ENCODE measurements around the gene PSPH. TPM values are rescaled to one million over a fixed set of nuclear protein-coding genes. Genes with fewer than 3 reads are reported as not detected.
A peak's percentile ranks its signal among the peaks of the same experiment; 100 is the strongest.

Gene PSPH
- total RNA-seq, 1 experiment from 2014 or later: 62.3 TPM

DNA sequence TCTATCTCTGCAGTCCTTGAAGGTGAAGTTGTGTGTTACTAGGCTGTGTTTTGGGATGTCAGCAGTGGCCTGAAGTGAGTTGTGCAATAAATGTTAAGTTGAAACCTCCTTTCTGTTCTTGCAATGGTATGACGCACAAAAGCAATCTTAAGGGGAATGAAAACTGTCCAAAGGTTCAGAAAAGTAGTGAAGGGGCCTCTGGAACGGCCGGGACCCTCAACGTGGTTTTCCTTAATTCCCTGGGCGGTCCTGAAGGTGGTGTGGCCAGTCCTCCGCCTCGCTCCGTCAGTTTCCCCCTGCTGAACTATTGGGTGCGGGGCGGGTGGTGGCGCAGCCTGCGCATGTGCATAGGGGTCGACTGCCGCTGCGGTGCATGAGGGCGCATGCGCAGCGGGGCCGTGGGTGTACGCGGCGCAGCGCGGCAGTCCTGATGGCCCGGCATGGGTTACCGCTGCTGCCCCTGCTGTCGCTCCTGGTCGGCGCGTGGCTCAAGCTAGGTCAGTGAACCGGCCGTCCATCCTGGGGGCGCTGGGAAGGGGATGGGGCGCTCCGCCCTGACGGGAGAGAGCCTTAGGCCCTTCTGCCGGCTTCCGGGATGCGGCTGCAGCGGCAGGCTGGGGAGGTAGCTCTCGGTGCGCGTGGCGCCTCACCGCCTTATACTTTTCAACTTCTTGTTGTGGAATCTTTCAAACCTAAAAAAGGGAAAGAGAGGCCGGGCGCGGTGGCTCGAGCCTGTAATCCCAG lies 12.8 kb upstream of the PSPH start, which contains the start of gene SUMF2:
Gene SUMF2 (plus strand): TSS at position 405 of the 744 bp plus-strand sequence. CDS start 26 bp downstream, at position 431.
- peaks cover 52% of the 10 kb centered on the region for H3K4me1 ChIP-seq (ENCODE audit: control insufficient read depth, insufficient read depth, low read length)
- H3K27ac ChIP-seq (ENCODE audit: low read length): peak within 1 kb of the TSS; percentile 95
- peak; percentile 98 for TF ChIP-seq SIN3A (IDR thresholded peaks at IDR 0.05; ENCODE audit: borderline replicate concordance, insufficient read depth, low read depth, low read length)
- TF ChIP-seq, protein P1, sequence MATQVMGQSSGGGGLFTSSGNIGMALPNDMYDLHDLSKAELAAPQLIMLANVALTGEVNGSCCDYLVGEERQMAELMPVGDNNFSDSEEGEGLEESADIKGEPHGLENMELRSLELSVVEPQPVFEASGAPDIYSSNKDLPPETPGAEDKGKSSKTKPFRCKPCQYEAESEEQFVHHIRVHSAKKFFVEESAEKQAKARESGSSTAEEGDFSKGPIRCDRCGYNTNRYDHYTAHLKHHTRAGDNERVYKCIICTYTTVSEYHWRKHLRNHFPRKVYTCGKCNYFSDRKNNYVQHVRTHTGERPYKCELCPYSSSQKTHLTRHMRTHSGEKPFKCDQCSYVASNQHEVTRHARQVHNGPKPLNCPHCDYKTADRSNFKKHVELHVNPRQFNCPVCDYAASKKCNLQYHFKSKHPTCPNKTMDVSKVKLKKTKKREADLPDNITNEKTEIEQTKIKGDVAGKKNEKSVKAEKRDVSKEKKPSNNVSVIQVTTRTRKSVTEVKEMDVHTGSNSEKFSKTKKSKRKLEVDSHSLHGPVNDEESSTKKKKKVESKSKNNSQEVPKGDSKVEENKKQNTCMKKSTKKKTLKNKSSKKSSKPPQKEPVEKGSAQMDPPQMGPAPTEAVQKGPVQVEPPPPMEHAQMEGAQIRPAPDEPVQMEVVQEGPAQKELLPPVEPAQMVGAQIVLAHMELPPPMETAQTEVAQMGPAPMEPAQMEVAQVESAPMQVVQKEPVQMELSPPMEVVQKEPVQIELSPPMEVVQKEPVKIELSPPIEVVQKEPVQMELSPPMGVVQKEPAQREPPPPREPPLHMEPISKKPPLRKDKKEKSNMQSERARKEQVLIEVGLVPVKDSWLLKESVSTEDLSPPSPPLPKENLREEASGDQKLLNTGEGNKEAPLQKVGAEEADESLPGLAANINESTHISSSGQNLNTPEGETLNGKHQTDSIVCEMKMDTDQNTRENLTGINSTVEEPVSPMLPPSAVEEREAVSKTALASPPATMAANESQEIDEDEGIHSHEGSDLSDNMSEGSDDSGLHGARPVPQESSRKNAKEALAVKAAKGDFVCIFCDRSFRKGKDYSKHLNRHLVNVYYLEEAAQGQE (IDR thresholded peaks at IDR 0.05; ENCODE audit: insufficient read depth in 1 of 2, low read depth in 2 of 2, low read length in 1 of 2): peak in 1 of 2 experiments; percentile 73; a peak in 2 of 4 replicates
- TF ChIP-seq POLR2AphosphoS5 (IDR thresholded peaks at IDR 0.05; ENCODE audit: low read depth, low read length): peak; percentile 99
- TF ChIP-seq TCF7L2 (IDR thresholded peaks at IDR 0.05; ENCODE audit: low read depth, low read length): no peak
- TF ChIP-seq CTCF (IDR thresholded peaks at IDR 0.05): no peak
- H3K9me3 ChIP-seq (ENCODE audit: control insufficient read depth, insufficient read depth, low read depth, low read length): no peaks in the 10 kb centered on the region
- BruUV-seq (replicated peaks): no TSS peak
- H3K36me3 ChIP-seq (ENCODE audit: control insufficient read depth, insufficient read depth, low read length): peaks cover 39% of the 10 kb centered on the region
- H3K27me3 ChIP-seq (ENCODE audit: control insufficient read depth, insufficient read depth, low read length): no peaks in the 10 kb centered on the region
- DNase-seq (ENCODE audit: low read depth, low spot score) (peak; percentile 86), ATAC-seq (peak; percentile 93)
- peak within 1 kb of the TSS; percentile 62 to 78 for H3K4me3 ChIP-seq (ENCODE audit: low read depth in 2 of 2, low read length in 2 of 2)
- CTCF ChIA-PET: interaction anchor here (0.9 kb wide), 1 partner anchor 10 kb away, joined by 3 read pairs; no protein-coding TSS in a partner anchor
- POLR2A ChIA-PET: interaction anchor here (2.5 kb wide), 1 partner anchor 13 kb away, joined by 12 read pairs; the partner anchor contains the start of genes CCT6A and PSPH
- in situ Hi-C loops (cut with HindIII; ENCODE audit: low pct_unique_long_range_greater_than_20kb, low sequenced_read_pairs) (no loop called here), intact Hi-C loops (cut with micrococcal nuclease; ENCODE audit: unreplicated experiment) (no loop called here)

DNA sequence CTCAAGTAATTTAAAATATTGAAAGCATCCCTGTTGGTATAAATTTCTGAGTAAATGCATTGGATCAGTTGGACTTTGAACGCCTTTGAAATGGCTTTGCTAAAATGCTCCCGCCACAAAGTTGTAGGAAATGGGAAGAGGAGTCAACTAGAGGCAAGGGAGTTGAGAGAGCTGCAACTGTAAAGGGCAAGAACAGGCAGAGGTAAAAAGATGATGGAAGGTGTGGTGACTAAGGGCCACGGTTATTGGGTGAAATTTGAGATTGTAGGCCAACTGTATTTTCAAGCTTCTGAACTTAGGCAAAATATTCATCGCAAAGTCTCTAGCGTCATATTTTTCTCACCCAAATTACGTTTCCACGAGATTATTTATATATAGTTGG lies 12.2 kb upstream of the PSPH start:
- no peak for TF ChIP-seq POLR2AphosphoS5 (IDR thresholded peaks at IDR 0.05; ENCODE audit: low read depth, low read length)
- no peak for TF ChIP-seq TCF7L2 (IDR thresholded peaks at IDR 0.05; ENCODE audit: low read depth, low read length)
- TF ChIP-seq CTCF (IDR thresholded peaks at IDR 0.05): no peak
- TF ChIP-seq, protein P1 (IDR thresholded peaks at IDR 0.05; ENCODE audit: insufficient read depth in 1 of 2, low read depth in 2 of 2, low read length in 1 of 2): no peak
- no peak for TF ChIP-seq SIN3A (IDR thresholded peaks at IDR 0.05; ENCODE audit: borderline replicate concordance, insufficient read depth, low read depth, low read length)
- TSS peak; percentile 51 for BruUV-seq (replicated peaks)
- ATAC-seq (peak; percentile 49), DNase-seq (ENCODE audit: low read depth, low spot score) (no peak)
- H3K27me3 ChIP-seq (ENCODE audit: control insufficient read depth, insufficient read depth, low read length): no peaks in the 10 kb centered on the region
- ChIA-PET CTCF (no interaction called here), POLR2A (no interaction called here)
- no peaks in the 10 kb centered on the region for H3K9me3 ChIP-seq (ENCODE audit: control insufficient read depth, insufficient read depth, low read depth, low read length)
- H3K27ac ChIP-seq (ENCODE audit: low read length): peak overlapping the region; percentile 95
- H3K4me3 ChIP-seq (ENCODE audit: low read depth in 2 of 2, low read length in 2 of 2): peak overlapping the region; percentile 62 to 78
- H3K36me3 ChIP-seq (ENCODE audit: control insufficient read depth, insufficient read depth, low read length): peaks cover 43% of the 10 kb centered on the region
- peaks cover 56% of the 10 kb centered on the region for H3K4me1 ChIP-seq (ENCODE audit: control insufficient read depth, insufficient read depth, low read length)
- intact Hi-C loops (cut with micrococcal nuclease; ENCODE audit: unreplicated experiment) (no loop called here), in situ Hi-C loops (cut with HindIII; ENCODE audit: low pct_unique_long_range_greater_than_20kb, low sequenced_read_pairs) (no loop called here)
